T-helper 17 cell (primary cell): ENCODE measurements around the gene SLC7A6. TPM values are rescaled to one million over a fixed set of nuclear protein-coding genes. Genes with fewer than 3 reads are reported as not detected.

Experiments used
- ATAC-seq: fragments of 150-1000 bp; cut with Tn5 transposase; 2 replicates; pipeline ENCODE4 v1.10.0; 2021; ENCODE audit warnings: mild to moderate bottlenecking, moderate library complexity
- DNase-seq, 3 donors: peaks; one replicate each; pipeline versions ENCODE4 v3.0.0 to v3.0.0-alpha.2; 2020 to 2021
- H3K9me3 ChIP-seq: one replicate; pipeline ENCODE4 v1.7.0; 2013; ENCODE audit warnings: low read length, mild to moderate bottlenecking; ENCODE audit not compliant: control insufficient read depth, poor library complexity, severe bottlenecking
- H3K27ac Mint-ChIP-seq: one replicate; pipeline ENCODE4 v1.8.0; 2022; ENCODE audit warnings: mild to moderate bottlenecking, moderate library complexity, mixed read lengths
- H3K27me3 Mint-ChIP-seq: one replicate; pipeline ENCODE4 v1.8.0; 2022; ENCODE audit warnings: mixed read lengths
- H3K36me3 Mint-ChIP-seq: one replicate; pipeline ENCODE4 v1.8.0; 2022; ENCODE audit warnings: low read depth, mixed read lengths
- H3K4me1 Mint-ChIP-seq: one replicate; pipeline ENCODE4 v1.8.0; 2022; ENCODE audit warnings: mild to moderate bottlenecking, mixed read lengths
- H3K4me3 Mint-ChIP-seq: one replicate; pipeline ENCODE4 v1.8.0; 2022; ENCODE audit warnings: mild to moderate bottlenecking, moderate library complexity, mixed read lengths
- total RNA-seq, 4 donors: library from RNA in 2 of 4; stranded (reverse) in 2 of 4; gene quantifications; one replicate each; pipeline ENCODE4 v1.2.3 and lab custom pipeline; 2022 to 2026

Gene SLC7A6
- total RNA-seq, 2 donors from 2014 or later, result 148 to 171 TPM

DNA sequence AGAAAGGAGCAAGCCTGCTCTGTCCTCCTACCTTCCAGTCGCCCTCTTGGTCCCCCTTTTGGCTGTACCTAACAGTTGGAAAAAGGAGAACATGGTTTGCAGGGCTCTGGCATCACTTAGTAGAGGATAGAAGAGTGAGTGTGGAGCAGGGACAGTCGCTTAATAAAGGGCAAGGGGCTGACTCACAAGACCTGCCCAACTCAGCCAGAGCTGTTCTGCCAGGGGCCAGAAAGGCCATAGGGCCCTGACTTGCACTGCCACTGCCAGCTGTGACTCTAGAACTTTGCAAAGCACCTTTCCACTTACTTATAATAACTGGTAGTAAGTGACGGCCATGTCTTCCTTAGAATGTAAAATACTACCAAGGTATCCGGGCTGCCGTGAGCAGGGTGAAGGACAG lies 60.0 kb downstream of the SLC7A6 start:
- no peaks in the 10 kb centered on the region for H3K36me3 Mint-ChIP-seq

GRCh38 chr16:68324780-68325357 lies 60.5 kb downstream of the SLC7A6 start:
- Mint-ChIP-seq H3K27ac (no peak overlapping the region), H3K36me3 (no peaks in the 10 kb centered on the region), H3K27me3 (no peaks in the 10 kb centered on the region), H3K4me1 (peaks cover 11% of the 10 kb centered on the region), H3K4me3 (no peak overlapping the region)
- no peaks in the 10 kb centered on the region for H3K9me3 ChIP-seq
- ATAC-seq (no peak), DNase-seq (no peak)

More for the DNA sequence above, 60.0 kb downstream of the SLC7A6 start:
- DNase-seq (no peak), ATAC-seq (no peak)
- Mint-ChIP-seq H3K4me3 (no peak overlapping the region), H3K27me3 (no peaks in the 10 kb centered on the region), H3K27ac (peak overlapping the region; percentile 45), H3K4me1 (peaks cover 13% of the 10 kb centered on the region)
- no peaks in the 10 kb centered on the region for H3K9me3 ChIP-seq

DNA sequence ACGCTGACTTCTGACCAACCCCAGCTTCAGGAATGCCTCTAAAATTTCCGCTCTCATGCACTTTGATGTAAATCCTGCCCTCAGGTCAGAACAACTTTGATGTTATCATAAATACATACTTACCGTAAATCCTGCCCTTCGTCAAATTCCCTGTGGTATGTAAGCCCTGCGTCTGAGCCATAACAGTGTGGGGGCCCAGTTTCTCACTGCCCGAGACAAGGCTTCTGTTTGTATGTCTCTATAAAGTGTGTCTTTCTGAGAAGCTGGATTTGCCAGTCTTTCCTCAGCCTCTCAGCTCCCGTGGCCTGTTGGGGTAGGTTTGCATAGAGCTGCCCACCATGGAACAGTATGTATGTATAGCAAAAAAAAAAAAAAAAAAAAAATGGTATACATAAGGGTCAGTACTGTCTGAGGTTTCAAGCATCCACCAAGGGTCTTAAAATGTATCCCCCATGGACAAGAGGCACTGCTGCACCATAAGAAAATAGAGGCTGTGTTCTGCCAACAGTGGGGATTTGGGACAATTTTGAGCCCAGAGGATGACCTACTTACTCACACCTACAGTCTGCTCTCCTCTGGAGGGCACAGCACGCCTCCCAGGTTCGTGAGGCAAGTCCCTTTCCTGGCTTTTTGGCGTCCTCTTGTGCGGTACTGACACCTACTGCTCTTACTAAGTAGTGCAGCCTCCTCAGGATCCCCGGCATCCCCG lies 64.0 kb downstream of the SLC7A6 start:
- Mint-ChIP-seq H3K36me3 (no peaks in the 10 kb centered on the region), H3K27me3 (no peaks in the 10 kb centered on the region), H3K4me3 (no peak overlapping the region), H3K27ac (peak overlapping the region; percentile 16), H3K4me1 (peaks cover 13% of the 10 kb centered on the region)
- ATAC-seq (peak; percentile 99), DNase-seq (peak; percentile 60 to 76 (median 65))
- H3K9me3 ChIP-seq, result no peaks in the 10 kb centered on the region

GRCh38 chr16:68328860-68329390 lies 64.6 kb downstream of the SLC7A6 start:
- H3K27ac Mint-ChIP-seq, result no peak overlapping the region
- no peaks in the 10 kb centered on the region for H3K9me3 ChIP-seq
- H3K27me3 Mint-ChIP-seq, result no peaks in the 10 kb centered on the region
- no peaks in the 10 kb centered on the region for H3K36me3 Mint-ChIP-seq
- peaks cover 13% of the 10 kb centered on the region for H3K4me1 Mint-ChIP-seq
- DNase-seq, result no peak
- no peak overlapping the region for H3K4me3 Mint-ChIP-seq
- ATAC-seq, result no peak

- Mint-ChIP-seq H3K4me3 (no peak overlapping the region), H3K27me3 (no peaks in the 10 kb centered on the region), H3K27ac (no peak overlapping the region), H3K4me1 (peaks cover 17% of the 10 kb centered on the region), H3K36me3 (peaks cover 5% of the 10 kb centered on the region)
- DNase-seq, result no peak
- ATAC-seq, result no peak
- no peaks in the 10 kb centered on the region for H3K9me3 ChIP-seq
These were observed 67.6 kb downstream of the SLC7A6 start for GRCh38 chr16:68331879-68332410.

DNA sequence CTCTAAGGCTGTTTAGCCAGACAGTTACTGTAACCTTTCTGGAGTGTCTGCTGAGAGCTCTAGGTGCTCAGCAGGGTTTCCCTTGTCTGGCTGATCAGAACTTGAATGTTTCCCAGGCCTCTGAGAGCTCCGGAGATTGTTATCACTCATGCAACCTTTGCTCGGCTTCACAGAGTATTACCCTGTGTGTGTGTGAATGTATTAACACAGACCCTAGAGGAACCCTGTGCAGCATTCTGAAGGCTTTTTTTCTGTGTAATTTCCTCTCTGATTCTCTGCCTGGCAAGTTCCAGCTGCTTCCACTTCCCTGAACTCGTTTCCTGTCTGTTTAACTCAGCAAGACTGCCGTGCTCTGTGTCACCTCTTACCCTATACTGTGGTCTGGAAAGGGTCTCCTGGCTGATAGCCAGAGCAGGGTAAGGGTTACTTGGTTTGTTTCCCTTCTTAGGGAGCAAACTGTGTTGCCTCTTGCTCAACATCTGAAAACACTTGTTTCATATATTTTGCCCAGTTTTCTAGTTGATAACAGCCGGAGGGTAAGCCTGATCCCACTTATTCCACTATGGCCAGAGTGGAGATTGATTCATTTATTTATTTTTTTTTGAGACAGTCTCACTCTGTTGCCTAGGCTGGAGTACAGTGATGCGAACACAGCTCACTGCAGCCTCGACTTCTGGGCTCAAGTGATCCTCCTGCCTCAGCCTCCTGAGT lies 68.2 kb downstream of the SLC7A6 start:
- no peaks in the 10 kb centered on the region for H3K9me3 ChIP-seq
- peaks cover 18% of the 10 kb centered on the region for H3K4me1 Mint-ChIP-seq
- no peak overlapping the region for H3K4me3 Mint-ChIP-seq
- no peak overlapping the region for H3K27ac Mint-ChIP-seq
- no peak for DNase-seq
- ATAC-seq, result no peak
- H3K36me3 Mint-ChIP-seq, result peaks cover 5% of the 10 kb centered on the region
- no peaks in the 10 kb centered on the region for H3K27me3 Mint-ChIP-seq

DNA sequence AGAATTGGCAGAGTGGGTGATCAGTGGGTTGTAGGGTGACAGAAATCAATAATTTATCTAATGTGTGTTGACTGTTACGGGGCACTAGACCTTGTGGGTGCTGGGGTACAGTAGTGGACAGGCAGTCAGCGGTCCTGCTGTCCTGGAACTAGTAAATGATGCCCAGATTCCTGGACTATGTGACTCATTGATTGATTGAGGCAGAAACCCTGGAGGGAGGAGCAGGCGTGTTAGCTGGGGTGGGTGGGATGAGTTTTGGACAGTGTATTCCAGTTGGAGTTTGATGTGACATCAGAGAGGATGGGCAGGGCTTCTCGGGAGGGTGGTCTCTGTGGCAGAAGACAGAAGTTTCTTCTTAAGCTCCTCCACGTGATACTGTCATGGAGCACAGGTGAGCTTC lies 70.8 kb downstream of the SLC7A6 start:
- H3K4me3 Mint-ChIP-seq, result no peak overlapping the region
- no peak for DNase-seq
- H3K27me3 Mint-ChIP-seq, result no peaks in the 10 kb centered on the region
- no peak for ATAC-seq
- H3K4me1 Mint-ChIP-seq, result peaks cover 15% of the 10 kb centered on the region
- H3K27ac Mint-ChIP-seq, result peak overlapping the region; percentile 37
- H3K9me3 ChIP-seq, result no peaks in the 10 kb centered on the region
- peaks cover 13% of the 10 kb centered on the region for H3K36me3 Mint-ChIP-seq

DNA sequence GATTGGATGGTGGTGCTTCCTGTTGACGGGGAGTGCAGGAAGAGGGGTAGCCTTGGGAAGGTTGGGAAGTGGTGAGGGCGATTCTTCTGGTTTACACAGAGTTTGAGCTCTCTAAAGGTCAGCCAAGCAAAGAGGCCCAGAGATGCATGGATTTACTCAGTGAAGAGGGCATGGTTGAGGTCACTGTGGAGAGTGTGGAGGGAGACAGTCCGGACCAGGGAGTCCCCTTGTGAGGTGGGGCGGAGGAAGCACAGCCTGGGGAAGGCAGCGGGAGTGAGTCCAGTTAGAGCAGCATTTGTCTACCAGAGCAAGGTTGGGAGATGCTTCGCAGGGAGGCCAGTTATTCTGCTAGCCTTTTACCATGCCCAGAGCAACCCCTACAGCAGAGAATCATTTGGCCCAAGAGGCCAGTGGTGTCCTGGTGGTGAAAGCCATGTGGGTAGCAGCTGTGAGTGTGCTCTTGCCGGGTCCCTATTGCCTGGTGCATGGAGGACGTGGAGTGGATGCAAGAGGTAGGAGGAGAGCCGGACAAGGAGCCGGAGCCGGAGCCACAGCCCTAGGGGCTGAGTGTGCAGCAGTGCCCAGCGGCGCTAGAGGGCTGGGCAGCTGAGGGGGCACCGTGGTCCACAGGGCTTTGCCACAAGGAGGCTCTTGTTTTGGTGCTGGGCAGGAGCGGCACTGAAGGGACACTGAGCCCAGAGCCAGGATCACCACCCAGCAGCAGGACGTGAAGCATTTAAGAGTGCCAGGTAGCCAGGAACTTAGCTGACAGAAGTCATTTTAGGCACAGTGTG lies 74.2 kb downstream of the SLC7A6 start:
- H3K4me3 Mint-ChIP-seq, result no peak overlapping the region
- ATAC-seq, result no peak
- peaks cover 7% of the 10 kb centered on the region for H3K4me1 Mint-ChIP-seq
- peaks cover 17% of the 10 kb centered on the region for H3K36me3 Mint-ChIP-seq
- no peaks in the 10 kb centered on the region for H3K9me3 ChIP-seq
- no peak for DNase-seq
- no peaks in the 10 kb centered on the region for H3K27me3 Mint-ChIP-seq
- peak overlapping the region; percentile 62 for H3K27ac Mint-ChIP-seq

DNA sequence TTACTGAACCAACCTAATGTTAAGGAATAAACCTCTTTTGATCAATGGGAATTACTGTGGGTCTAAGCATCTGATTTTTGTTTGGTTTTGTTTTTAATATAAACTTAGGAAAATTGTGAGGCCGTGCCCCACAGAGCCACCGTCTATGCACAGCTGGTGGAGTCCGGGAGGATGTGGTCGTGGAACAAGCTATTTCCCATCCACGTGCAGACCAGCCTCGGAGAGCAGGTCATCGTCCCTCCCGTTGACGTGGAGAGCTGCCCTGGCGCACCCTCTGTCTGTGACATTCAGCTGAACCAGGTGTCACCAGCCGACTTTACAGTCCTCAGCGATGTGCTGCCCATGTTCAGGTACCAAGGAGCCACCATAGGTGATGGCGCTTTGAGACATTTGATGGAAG lies 74.9 kb downstream of the SLC7A6 start:
- H3K4me3 Mint-ChIP-seq, result no peak overlapping the region
- DNase-seq (no peak), ATAC-seq (no peak)
- no peak overlapping the region for H3K27ac Mint-ChIP-seq
- H3K27me3 Mint-ChIP-seq, result no peaks in the 10 kb centered on the region
- no peaks in the 10 kb centered on the region for H3K9me3 ChIP-seq
- peaks cover 7% of the 10 kb centered on the region for H3K4me1 Mint-ChIP-seq
- peaks cover 15% of the 10 kb centered on the region for H3K36me3 Mint-ChIP-seq

DNA sequence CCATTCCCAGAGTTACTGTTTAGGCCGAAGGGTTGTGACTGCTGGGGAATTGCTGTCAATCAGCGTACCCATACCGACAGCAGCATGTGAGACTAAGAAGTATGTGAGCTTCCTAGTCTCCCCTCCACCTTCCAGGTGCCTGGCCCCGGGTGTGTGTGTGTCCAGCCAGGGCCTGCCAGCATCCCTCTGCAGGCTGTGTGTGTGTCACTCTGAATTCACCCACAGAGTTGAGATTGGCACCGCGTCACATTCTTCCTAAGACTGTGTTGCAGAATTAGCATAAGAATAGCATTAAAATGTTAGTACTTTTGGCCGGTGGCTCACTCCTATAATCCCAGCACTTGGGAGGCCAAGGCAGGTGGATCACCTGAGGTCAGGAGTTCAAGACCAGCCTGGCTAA lies 78.3 kb downstream of the SLC7A6 start:
- no peak for DNase-seq
- H3K4me3 Mint-ChIP-seq, result no peak overlapping the region
- H3K27ac Mint-ChIP-seq, result peak overlapping the region; percentile 9
- ATAC-seq, result no peak
- H3K9me3 ChIP-seq, result no peaks in the 10 kb centered on the region
- peaks cover 14% of the 10 kb centered on the region for H3K36me3 Mint-ChIP-seq
- H3K4me1 Mint-ChIP-seq, result peaks cover 2% of the 10 kb centered on the region
- H3K27me3 Mint-ChIP-seq, result no peaks in the 10 kb centered on the region

DNA sequence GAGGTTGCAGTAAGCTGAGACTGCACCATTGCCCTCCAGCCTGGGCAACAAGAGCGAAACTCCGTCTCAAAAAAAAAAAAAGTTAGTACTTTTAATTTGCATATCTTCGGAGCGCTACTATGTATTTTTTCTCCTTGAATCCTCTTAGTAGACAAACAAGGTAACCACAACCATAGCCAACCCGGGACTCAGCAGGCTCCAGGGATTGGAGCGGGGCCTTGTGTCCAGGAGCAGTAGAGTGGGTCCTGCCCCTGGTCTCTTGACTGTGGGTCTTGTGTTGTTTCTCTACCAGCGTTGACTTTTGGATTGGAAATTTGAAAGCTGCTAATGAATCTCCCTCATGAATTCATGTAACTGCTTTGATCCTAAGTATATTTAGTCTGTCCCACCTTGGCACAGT lies 78.8 kb downstream of the SLC7A6 start:
- H3K9me3 ChIP-seq, result no peaks in the 10 kb centered on the region
- Mint-ChIP-seq H3K4me1 (no peaks in the 10 kb centered on the region), H3K36me3 (peaks cover 9% of the 10 kb centered on the region), H3K27me3 (no peaks in the 10 kb centered on the region), H3K4me3 (no peak overlapping the region), H3K27ac (peak overlapping the region; percentile 9)
- DNase-seq (no peak), ATAC-seq (no peak)

- DNase-seq (no peak), ATAC-seq (no peak)
- Mint-ChIP-seq H3K4me1 (peaks cover 2% of the 10 kb centered on the region), H3K27me3 (no peaks in the 10 kb centered on the region), H3K4me3 (no peak overlapping the region), H3K27ac (no peak overlapping the region), H3K36me3 (peaks cover 14% of the 10 kb centered on the region)
- no peaks in the 10 kb centered on the region for H3K9me3 ChIP-seq
These were observed 79.9 kb downstream of the SLC7A6 start for GRCh38 chr16:68344252-68344651.
